Endothelial cell of umbilical vein (primary cell): ENCODE data around the gene TUT7.

Source experiments
- GATA2 ChIP-seq: IDR thresholded peaks from 2 replicates; pipeline ENCODE4 v1.7.0; 2011; ENCODE audit warnings: low read depth, mild to moderate bottlenecking, moderate library complexity, mixed read lengths, low read length; ENCODE audit not compliant: insufficient read length, insufficient read depth
- POLR2A ChIP-seq: IDR thresholded peaks from 2 replicates; pipeline ENCODE4 v1.6.1; 2012; ENCODE audit warnings: low read depth, mild to moderate bottlenecking, control low read depth, low read length
- POLR2AphosphoS5 ChIP-seq: IDR thresholded peaks from 2 replicates; pipeline ENCODE4 v1.6.1; 2012; ENCODE audit warnings: low read depth, mild to moderate bottlenecking, control low read depth, low read length, moderate library complexity; ENCODE audit not compliant: insufficient read depth
- TF ChIP-seq, protein P1 (sequence below), 2 donors: IDR thresholded peaks; 1 replicate in 1 of 2; 2 replicates in 1 of 2; pipeline ENCODE4 v1.5.1; 2011; ENCODE audit warnings: low read length in 2 of 2, mild to moderate bottlenecking in 2 of 2, moderate library complexity in 2 of 2, control low read depth in 1 of 2, inconsistent platforms in 1 of 2, low read depth in 1 of 2; ENCODE audit not compliant: insufficient read depth in 1 of 2; ENCODE audit errors: extremely low read depth in 1 of 2

DNA sequence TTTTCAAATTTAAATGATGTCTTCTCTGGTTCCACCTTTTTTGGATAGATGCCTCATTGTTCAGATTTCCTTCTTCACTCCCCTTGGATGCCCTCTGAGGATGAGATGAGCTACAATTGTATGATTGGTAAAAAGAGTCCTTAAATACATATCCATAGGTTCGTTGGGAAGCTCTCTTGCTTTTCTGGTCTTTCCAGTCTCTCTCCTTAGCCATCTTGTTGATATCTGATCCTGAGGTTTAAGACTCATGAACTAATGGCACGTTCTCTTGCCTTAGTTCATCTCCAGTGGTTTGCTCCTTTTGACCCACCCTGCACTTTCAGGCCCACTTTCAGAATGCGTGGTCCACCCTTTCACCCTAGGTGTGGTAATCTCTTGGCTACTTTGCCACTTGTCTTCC lies 33.2 kb upstream of the TUT7 start:
- TF ChIP-seq, protein P1, sequence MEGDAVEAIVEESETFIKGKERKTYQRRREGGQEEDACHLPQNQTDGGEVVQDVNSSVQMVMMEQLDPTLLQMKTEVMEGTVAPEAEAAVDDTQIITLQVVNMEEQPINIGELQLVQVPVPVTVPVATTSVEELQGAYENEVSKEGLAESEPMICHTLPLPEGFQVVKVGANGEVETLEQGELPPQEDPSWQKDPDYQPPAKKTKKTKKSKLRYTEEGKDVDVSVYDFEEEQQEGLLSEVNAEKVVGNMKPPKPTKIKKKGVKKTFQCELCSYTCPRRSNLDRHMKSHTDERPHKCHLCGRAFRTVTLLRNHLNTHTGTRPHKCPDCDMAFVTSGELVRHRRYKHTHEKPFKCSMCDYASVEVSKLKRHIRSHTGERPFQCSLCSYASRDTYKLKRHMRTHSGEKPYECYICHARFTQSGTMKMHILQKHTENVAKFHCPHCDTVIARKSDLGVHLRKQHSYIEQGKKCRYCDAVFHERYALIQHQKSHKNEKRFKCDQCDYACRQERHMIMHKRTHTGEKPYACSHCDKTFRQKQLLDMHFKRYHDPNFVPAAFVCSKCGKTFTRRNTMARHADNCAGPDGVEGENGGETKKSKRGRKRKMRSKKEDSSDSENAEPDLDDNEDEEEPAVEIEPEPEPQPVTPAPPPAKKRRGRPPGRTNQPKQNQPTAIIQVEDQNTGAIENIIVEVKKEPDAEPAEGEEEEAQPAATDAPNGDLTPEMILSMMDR (IDR thresholded peaks at IDR 0.05; ENCODE audit: extremely low read depth in 1 of 2, insufficient read depth in 1 of 2, low read depth in 1 of 2, low read length in 2 of 2), result no peak
- TF ChIP-seq GATA2 (no peak), POLR2AphosphoS5 (no peak), POLR2A (no peak)
